ENCODE results near the gene NR2F6.
A peak's percentile ranks its signal among the peaks of the same experiment; 100 is the strongest.

The NR2F6 gene

GRCh38 chr19:17260842-17261325 lies 15.2 kb upstream of the NR2F6 start (continued):
- TF ChIP-seq ZNF169 (tag by site-specific recombination; IDR thresholded peaks at IDR 0.05), result no peak
- TF ChIP-seq ZNF704 (tag by site-specific recombination; IDR thresholded peaks at IDR 0.05), result no peak
- TF ChIP-seq ZBTB48 (tag by site-specific recombination; IDR thresholded peaks at IDR 0.05), result 0 out of 2 replicates have a peak, but pooled peaks have one; percentile 22
- no peak for TF ChIP-seq ZNF211 (tag by site-specific recombination; IDR thresholded peaks at IDR 0.05; ENCODE audit: low read depth)
- peak; percentile 66; the same call in 1 of the 2 replicates for TF ChIP-seq ZNF362 (tag by site-specific recombination; IDR thresholded peaks at IDR 0.05)
- TF ChIP-seq KLF8 (tag by site-specific recombination; IDR thresholded peaks at IDR 0.05), result peak; percentile 53; the same call in 1 of the 2 replicates
- TF ChIP-seq ZNF223 (tag by site-specific recombination; IDR thresholded peaks at IDR 0.05), result no peak
- TF ChIP-seq ZBTB21 (tag by site-specific recombination; IDR thresholded peaks at IDR 0.05), result no peak
- no peak for TF ChIP-seq RBAK (tag by site-specific recombination; IDR thresholded peaks at IDR 0.05)
- no peak for TF ChIP-seq ZNF571 (tag by site-specific recombination; IDR thresholded peaks at IDR 0.05)
- TF ChIP-seq ZNF791 (tag by site-specific recombination; IDR thresholded peaks at IDR 0.05), result no peak

- POLR2A ChIA-PET, result interaction anchor here (0.6 to 1.0 kb wide), 2 partner anchors 25 to 44 kb away, joined by 3 read pairs; partner anchors contain the start of gene USE1
- H3K4me1 ChIP-seq (ENCODE audit: control insufficient read depth, insufficient read depth, low read length), result no peaks in the 10 kb centered on the region
- H3K36me3 ChIP-seq (ENCODE audit: control insufficient read depth in 2 of 2, insufficient read depth in 1 of 2, low read length in 2 of 2), result no peaks in the 10 kb centered on the region
- CTCF ChIA-PET, result interaction anchor here (0.6 to 3.1 kb wide), 18 partner anchors 7 to 1904 kb away, joined by 3 to 26 read pairs (median 3); partner anchors contain the start of genes OCEL1 and USE1
- no peak overlapping the region for H3K4me3 ChIP-seq (ENCODE audit: low read depth, low read length)
- no peaks in the 10 kb centered on the region for H3K9me3 ChIP-seq (ENCODE audit: control insufficient read depth, insufficient read depth, low read depth, low read length)
- TF ChIP-seq ZNF777 (tag by site-specific recombination; IDR thresholded peaks at IDR 0.05; ENCODE audit: borderline replicate concordance) (no peak), ZNF654 (tag by site-specific recombination; IDR thresholded peaks at IDR 0.05; ENCODE audit: low read depth) (no peak), ZNF311 (tag by site-specific recombination; IDR thresholded peaks at IDR 0.05; ENCODE audit: borderline replicate concordance) (no peak), ZNF280C (tag by site-specific recombination; IDR thresholded peaks at IDR 0.05) (no peak), ZNF214 (tag by site-specific recombination; IDR thresholded peaks at IDR 0.05; ENCODE audit: borderline replicate concordance) (no peak), SP3 (tag by site-specific recombination; IDR thresholded peaks at IDR 0.05) (no peak)
- H3K27ac ChIP-seq (ENCODE audit: extremely low read depth, low read depth, low read length), result no peak overlapping the region
Measured at GRCh38 chr19:17259934-17260333, 14.2 kb upstream of the NR2F6 start.

GRCh38 chr19:17259118-17259780 lies 13.5 kb upstream of the NR2F6 start:
- H3K27ac ChIP-seq (ENCODE audit: extremely low read depth, low read depth, low read length), result no peak overlapping the region
- POLR2A ChIA-PET, result interaction anchor here (1.0 kb wide), 1 partner anchor 44 kb away, joined by 3 read pairs; the partner anchor contains the start of gene USE1
- H3K36me3 ChIP-seq (ENCODE audit: control insufficient read depth in 2 of 2, insufficient read depth in 1 of 2, low read length in 2 of 2), result no peaks in the 10 kb centered on the region
- no peaks in the 10 kb centered on the region for H3K9me3 ChIP-seq (ENCODE audit: control insufficient read depth, insufficient read depth, low read depth, low read length)
- no peak overlapping the region for H3K4me3 ChIP-seq (ENCODE audit: low read depth, low read length)
- CTCF ChIA-PET, result interaction anchor here (0.6 to 3.1 kb wide), 8 partner anchors 8 to 161 kb away, joined by 3 to 26 read pairs (median 8); partner anchors contain the start of genes BABAM1, OCEL1 and USE1
- no peaks in the 10 kb centered on the region for H3K4me1 ChIP-seq (ENCODE audit: control insufficient read depth, insufficient read depth, low read length)
- TF ChIP-seq ZSCAN5A (tag by site-specific recombination; IDR thresholded peaks at IDR 0.05), result no peak
- TF ChIP-seq ZNF501 (tag by site-specific recombination; IDR thresholded peaks at IDR 0.05), result no peak
- peak; percentile 78; the same call in 1 of the 2 replicates for TF ChIP-seq TRIM28 (IDR thresholded peaks at IDR 0.05; ENCODE audit: borderline replicate concordance, low read length)
- no peak for TF ChIP-seq PRDM10 (tag by site-specific recombination; IDR thresholded peaks at IDR 0.05)
- TF ChIP-seq ZNF785 (tag by site-specific recombination; IDR thresholded peaks at IDR 0.05), result no peak

Data from HEK293 (cell line).